Measurements from ENCODE around the gene GATC.

GATC gene, protein sequence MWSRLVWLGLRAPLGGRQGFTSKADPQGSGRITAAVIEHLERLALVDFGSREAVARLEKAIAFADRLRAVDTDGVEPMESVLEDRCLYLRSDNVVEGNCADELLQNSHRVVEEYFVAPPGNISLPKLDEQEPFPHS

DNA sequence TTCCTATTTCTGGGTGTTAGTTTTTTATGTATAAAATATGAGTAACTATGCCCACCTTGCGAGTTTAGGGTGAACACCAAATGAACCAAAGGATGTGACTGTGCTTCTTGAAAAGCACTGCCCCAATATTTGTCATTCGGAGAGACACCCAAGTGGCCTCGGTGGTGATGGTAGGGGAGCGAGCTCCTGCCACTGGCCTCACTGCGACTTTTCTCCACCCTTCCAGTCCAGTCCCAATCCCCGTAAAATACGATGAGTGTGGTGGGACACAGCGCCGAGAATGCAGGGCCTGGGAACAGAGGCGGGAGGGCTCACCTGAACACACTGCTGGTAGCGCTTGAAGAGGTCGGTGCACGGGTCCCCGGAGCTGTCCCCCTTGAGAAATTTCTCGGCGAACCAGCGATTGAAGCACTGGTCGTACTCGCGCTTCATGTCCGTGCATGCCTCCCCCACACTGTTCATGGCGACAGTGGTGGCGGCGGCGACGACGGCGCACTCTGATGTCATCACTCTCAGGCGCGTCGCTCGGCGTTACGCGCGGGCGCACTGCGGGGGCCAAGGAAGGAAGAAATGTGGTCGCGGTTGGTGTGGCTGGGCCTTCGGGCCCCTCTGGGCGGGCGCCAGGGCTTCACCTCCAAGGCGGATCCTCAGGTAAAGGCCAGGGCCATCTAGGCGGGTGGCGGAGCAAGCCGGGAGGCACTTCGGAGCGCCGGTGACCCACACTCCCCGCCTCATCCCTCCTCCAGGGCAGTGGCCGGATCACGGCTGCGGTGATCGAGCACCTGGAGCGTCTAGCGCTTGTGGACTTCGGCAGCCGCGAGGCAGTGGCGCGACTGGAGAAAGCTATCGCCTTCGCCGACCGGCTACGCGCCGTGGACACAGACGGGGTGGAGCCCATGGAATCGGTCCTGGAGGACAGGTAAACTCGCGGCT lies at the start of gene GATC, which contains the start of gene TRIAP1:
Gene GATC, plus strand, starts transcription at position 534 of the 933 bp plus-strand sequence. Its CDS starts 37 bp downstream, at position 571.
Gene TRIAP1, minus strand, starts transcription at position 474 of the 933 bp plus-strand sequence. Its CDS starts 12 bp downstream, at position 462.
- no peak for DNase-seq (ENCODE audit: low read depth)

DNA sequence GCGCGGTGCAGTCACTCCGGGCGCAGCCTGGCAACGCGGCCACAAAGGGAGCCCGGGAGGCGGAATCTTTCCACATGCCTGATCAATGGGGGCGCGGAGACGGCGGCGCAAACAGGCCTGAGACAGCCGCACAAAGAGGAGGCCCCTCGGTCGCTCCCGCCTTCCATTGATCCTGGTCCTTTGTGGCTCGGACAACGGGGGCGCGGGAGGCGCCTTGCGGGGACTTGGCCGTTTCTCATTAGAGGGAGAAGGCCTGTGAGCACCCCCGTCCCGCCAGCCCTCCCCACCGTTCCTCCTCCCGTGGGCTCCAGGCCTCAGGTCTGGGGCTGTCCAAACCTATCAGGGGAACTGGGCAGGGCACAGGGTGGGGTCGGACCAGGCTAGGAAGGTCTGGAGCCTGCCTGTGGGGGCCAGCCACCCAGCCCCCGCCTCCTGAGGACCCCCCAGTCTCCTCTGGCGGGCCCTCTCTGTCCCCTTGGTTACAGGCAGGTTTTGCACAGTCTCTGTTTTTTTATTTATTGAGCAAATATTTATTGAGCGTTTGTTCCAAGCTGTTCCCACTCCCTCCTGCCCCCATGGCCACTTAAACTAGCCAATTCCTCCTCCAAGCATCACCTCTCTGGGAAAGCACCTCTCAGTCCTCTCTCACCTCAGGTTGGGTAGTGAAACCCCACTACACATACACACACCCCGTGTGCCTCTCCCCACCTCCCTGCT lies 48.3 kb upstream of the GATC start:
- no peak for DNase-seq (ENCODE audit: low read depth)

DNA sequence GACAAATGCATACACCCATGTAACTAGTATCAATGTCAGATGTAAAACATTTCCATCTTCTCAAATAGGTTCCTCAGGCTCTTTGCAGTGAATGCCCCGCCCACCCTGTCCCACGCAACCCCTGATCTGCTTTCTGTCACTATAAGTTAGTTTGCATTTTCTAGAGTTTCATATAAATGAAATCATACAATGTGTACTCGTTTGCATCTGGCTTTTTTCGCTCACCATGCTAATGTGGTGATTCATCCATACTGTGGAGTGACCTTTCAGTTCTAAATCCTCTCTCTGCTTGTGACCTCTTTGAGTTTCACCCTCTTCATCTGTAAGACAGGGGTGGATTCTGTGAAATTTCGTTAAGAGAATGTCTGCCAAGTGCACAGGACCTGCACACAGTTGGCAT lies 46.7 kb upstream of the GATC start:
- DNase-seq (ENCODE audit: low read depth), result no peak

DNA sequence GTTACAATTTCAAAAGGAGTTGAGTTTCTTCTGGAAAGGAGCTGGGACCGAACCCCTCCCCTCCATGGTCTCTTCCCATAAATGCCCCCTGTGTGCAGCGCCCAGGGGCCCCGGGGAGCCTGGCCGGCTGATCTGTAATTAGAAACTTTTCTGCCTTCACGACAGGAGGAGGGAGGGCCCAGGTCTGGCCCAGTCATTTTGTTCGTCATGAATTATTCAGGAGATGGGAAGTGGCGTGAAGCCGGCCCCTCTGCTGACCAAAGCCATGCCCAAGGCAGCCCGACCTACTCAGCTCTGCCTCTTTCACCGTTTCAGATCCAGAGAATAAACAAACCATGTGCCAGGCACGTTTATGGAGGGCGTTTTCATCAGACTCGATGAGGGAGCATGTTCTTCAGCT lies 44.0 kb upstream of the GATC start:
- DNase-seq (ENCODE audit: low read depth), result no peak

DNA sequence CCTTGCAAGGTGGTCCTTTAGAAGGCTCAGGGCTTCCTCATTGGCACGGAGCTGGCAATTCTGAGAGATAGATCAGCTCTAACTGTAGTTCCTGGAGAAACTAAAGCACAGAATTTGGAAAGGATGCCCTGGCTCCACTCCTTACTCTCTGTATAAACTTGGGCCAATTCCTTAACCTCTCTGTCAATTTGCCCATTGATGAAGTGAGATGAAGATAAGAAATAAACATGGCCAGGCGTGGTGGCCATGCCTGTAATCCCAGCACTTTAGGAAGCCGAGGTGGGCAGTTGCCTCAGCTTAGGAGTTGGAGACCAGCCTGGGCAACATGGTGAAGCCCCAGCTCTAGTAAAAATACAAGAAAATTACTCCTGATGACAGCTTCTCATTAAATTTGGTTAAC lies 42.4 kb upstream of the GATC start:
- DNase-seq (ENCODE audit: low read depth), result no peak

DNA sequence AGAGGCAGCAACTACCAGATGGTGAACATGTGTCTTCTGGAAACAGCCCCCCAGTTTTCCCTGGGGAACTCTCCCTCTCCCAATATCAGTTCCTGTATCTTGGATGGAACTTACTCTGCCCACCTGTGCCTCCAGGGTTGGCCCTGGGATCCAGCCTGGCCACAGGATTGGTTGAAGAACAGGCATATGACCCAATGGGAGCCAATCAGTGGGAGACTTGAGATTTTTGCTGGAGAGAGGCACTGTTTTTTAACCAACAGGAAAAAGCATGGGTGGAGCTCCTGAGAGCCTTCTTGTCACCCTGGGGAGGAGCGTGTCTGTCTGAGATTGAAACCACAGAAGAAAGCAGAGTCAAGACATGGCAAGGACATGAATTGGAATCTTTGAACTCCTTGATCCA lies 42.0 kb upstream of the GATC start:
- no peak for DNase-seq (ENCODE audit: low read depth)

DNA sequence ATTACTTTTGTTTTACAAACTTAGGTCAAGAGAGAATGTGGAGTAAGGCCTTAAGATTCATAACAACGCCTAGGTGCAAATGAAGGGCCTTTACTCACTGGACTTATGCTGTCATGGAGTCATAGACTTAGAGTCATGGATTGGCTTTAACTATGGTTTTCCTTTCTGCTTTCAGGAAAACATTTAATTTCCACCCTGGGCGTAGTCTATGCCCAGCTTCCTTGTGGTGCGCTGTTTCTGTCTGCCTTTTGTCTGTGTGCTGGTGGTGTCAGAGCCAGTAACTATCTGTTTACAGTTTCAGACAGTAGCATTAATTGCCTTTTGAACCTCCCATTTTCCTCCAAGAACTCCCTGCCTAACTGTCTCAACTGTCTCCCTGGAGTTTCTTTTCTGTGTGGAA lies 40.2 kb upstream of the GATC start:
- no peak for DNase-seq (ENCODE audit: low read depth)

DNA sequence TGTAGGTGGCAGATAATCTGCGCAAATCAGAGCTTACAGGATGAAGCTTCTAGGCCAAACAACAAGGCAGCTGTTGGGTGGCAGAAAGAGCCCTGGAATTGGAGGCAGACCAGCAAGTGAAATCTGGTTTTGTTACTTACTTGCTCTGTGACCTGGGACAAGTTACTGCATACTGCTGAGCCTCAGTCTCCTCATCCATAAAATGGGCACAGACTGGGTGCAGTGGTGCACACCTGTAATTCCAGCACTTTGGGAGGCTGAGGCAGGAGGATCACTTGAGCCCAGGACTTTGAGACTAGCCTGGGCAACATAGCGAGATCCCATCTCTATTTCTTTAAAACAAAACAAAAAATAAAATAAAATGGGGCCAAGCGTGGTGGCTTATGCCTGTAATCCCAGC lies 39.7 kb upstream of the GATC start:
- DNase-seq (ENCODE audit: low read depth), result no peak

DNA sequence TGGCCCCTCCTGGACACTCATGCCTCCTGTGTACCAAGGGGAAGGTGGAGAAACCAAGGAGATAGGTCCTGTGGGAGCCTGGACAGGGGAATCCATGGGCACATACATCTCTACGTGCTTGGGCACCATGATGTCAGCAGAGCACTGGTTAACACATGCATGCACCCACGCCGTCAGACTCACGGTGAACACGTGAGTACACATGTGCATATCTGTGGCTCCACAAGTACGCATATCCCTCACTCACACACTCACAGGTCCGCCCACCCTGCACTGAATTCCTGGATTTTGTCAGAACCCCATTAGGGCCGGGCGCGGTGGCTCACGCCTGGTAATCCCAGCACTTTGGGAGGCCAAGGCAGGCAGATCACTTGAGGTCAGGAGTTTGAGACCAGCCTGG lies 37.5 kb upstream of the GATC start:
- DNase-seq (ENCODE audit: low read depth), result no peak

DNA sequence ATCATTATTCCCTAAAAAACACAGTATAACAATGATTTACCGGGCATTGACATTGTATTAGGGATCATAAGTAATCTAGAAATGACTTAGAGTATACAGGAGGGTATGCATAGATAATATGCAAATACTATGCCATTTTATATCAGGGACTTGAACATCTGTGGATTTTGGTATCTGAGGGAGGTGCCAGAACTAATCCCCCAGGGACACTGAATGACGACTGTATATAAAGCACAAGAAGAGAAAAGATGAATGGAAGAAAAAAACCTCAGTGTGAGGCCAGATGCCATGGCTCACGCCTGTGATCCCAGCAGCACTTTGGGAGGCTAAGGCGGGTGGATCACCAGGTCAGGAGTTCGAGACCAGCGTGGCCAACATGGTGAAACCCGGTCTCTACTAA lies 33.8 kb upstream of the GATC start:
- DNase-seq (ENCODE audit: low read depth), result no peak

DNA sequence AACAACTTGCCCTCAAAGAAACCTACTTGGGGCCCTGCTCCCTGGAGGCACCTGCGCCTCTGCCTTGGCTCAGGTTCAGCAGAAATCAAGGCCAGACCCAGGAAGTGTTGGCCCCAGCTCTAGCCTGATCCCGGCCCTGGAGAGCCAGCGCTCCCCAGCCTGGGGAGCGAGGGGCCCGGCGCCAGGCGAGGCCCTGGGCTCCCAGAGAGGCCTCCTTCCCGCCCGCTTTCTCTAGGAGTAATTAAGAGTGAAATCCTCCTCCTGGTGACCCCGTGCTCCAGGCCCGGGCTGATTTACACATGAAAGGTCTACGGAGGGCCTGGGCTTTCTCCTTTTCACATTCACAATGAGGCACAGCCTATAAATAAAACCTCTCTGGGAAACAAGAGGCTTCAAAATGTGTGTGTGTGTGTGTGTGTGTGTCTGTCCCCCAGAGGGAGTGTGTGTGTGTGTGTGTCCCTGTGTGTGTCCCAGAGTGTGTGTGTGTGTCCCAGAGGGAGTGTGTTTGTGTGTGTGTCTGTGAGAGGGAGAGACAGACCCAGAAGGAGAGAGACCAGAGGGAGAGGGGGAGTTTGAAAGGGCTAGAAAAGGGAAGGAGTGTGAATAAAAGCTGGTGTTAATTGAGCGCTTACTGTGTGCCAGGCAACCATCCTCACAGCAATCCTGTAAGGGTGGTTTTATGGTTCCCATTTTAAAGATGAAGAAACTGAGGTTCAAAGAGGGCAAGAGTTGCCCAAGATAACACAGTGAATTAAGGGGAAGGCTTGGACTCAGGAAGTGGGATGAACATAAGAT lies 32.1 kb upstream of the GATC start:
- no peak for DNase-seq (ENCODE audit: low read depth)

DNA sequence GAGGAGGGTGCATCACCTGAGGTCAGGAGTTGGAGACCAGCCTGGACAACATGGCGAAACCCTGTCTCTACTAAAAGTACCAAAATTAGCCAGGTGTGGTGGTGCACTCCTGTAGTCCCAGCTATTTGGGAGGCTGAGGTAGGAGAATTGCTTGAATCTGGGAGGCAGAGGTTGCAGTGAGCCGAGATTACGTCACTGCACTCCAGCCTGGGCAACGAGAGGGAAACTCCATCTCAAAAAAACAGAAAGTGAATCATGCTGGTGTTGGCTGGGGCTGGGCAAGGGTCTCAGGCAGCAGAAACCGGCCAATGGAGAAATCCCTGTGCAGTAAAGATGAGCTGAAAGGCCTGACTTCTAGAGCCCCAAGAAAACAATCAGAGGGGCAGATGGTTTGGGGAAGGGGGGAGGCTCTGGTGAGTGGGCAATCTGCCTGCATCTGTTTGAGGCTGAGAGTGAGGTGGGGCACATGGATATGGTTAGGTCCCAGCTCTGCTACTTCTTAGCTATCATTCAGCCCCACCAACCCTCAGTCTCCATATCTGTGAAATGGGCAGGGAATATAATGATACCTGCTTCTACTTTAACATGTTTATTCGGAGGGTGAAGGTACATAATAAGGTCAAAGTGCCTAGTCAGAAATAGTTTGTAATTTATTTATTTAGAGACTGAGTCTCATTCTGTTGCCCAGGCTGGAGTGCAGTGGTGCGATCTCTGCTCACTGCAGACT lies 29.6 kb upstream of the GATC start:
- DNase-seq (ENCODE audit: low read depth), result no peak

DNA sequence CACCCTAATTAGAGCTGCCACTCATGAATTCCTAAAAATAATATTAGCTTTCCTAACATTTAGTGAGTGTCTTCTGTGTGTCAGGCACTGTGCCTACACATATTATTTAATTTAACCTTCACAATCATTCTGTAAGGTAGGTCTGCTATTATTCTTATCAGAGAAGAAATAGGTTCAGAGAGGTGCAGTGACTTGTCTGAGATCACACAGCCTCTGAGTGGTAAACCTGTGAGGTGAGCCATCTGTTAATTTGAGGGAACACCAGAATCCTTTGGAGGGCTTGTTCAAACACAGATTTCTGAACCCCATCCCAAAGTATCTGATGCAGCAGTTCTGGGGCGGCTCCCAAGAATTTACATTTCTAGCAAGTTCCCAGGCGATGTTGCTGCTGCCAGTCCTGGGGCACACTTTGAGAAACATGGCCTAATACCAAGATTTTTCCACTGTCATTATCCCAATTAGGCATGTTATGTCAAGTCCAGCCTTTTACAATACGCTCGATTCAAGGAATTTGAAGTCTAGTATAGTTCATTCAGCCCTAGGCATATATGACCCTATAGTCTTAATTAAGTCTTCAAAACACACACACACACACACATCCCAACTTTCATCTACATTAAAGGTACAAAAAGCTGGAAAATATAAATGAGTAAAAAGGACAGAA lies 28.2 kb upstream of the GATC start:
- DNase-seq (ENCODE audit: low read depth), result no peak

DNA sequence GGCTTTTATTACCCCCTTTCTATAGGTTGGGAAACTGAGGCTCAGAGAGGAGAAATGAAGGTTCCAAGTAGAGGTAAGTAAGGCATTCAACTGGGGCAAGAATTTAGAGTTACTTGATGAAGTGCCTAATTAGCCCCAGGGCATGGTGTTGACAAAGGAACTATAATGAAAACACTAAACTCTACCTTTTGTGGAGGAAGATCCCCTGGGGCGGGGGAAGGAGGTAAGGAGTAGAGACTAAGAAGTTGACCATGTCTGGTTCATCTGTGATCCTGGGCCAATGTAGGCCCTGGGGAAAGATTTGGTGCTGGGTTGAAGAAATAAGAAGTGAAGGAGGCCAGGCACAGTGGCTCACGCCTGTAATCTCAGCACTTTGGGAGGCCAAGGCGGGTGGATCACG lies 24.5 kb upstream of the GATC start:
- DNase-seq (ENCODE audit: low read depth), result no peak

DNA sequence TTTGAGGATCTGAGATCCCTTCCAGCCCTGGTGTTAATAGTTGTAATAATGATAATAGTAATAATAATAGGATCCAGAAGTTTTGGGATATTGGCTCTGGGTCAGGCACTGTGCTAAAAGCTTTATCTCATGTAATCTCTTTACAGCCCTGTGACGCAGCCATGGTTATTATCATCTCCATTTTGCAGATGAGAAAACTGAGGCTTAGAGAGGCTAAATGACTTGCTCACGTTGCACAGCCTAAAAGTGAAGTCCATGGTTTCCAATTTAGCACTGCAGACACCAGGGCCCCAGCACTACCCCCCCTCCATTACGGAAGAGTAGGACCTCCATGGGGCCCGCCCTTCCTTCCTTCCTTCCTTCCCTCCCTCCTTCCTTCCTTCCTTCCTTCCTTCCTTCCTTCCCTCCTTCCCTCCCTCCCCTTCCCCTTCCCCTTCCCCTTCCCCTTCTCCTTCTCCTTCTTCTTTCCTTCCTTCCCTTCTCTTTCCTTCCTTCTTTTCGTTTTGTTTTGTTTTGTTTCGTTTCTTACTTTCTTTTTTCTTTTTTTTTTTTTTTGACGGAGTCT lies 23.3 kb upstream of the GATC start:
- no peak for DNase-seq (ENCODE audit: low read depth)

DNA sequence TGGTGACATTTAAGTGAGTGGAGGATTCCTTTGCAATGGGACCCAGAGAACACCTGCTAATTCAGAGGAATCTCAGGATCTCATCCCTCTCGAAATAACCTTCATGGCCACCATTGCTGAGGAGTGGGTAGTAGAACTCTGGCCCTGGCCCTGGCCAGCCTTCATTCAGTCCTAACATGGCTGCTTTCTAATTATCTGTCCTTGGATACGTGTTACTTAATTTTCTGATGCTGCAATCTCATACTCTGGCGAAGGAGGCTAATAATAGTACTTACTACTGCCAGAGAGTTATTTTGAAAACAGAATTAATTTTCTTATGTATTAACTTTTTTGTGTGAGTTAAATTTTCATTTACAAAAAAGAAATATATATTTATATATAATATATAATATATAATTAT lies 20.4 kb upstream of the GATC start:
- DNase-seq (ENCODE audit: low read depth), result no peak

DNA sequence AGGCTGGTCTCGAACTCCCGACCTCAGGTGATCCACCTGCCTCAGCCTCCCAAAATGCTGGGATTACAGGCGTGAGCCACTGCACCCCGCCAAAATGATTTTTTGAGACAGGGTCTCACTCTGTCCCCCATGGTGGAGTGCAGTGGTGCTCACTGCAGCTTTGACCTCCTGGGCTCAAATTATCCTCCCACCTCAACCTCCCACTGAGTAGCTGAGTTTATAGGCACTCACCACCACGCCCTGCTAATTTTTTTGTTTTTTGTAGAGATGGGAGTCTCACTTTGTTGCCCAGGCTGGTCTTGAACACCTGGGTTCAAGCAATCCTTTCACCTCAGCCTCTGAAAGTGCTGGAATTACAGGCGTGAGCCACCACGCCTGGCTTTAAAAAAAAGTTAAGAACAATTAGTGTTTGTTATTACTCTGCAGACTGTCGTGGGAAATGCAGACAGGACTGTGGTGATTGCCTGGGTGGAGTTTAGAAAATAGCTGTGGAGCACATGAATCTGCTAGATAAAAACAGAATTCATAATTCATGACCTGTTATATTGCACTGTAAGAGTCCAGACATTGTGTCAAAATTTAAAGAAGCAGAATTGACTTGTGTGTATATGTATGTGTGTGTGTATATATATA lies 17.5 kb upstream of the GATC start:
- no peak for DNase-seq (ENCODE audit: low read depth)

DNA sequence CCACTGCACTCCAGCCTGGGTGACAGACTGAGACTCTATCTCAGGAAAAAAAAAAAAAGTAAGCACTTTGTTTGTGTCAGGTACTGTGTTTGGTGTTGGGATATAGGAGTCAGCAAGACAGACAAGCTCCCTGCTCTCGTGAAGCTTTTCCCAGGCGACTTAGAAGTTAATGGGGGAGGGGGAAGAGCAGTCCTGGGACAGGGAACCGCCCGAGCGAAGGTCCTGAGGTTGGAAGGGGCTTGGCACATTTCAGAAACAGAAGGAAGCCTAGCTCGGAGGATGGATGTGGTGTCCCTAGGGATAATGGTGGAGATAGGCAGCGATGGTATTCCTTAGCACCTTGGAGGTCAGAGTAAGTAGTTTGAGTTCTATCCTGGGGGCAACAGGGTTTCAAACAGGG lies 16.9 kb upstream of the GATC start:
- no peak for DNase-seq (ENCODE audit: low read depth)

DNA sequence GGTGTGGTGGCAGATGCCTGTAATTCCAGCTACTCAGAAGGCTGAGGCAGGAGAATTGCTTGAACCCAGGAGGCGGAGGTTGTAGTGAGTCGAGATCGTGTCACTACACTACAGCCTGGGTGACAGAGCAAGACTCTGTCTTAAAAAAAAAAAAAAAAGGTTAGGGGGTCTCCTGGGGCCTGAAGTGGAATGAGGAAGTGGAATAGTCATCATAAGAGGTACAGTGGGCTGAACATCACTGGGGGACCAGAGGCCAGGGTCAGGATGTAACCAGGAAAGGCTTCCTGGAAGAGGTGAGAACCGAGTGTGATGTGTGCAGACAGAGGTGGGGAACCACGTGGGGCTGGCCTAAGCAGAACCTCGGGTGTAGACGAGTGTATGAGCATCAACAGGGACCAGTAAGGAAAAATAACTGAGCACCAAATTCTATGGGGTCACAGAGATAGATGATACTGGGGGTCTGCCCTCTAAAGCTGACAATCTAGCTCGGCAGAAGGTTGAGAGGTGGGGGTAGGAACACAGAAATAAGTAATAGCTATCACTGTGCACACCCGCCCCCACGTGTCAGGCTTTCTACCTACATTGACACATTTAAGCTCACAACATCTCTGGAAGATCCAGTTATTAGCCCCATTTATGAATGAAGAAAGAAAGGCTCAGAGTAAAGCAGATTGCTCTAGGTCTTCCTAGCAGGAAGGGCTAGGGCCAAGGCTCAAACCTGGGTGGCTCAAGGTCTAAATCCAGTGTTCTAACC lies 13.3 kb upstream of the GATC start:
- no peak for DNase-seq (ENCODE audit: low read depth)
